ENCODE measurements around the gene RAD9A.
A peak's percentile ranks its signal among the peaks of the same experiment; 100 is the strongest.
"Not testable (repeated sequence)": the region's sequence is repeated elsewhere in the genome, so short reads cannot be mapped to it uniquely, and the experiment has no call there.

Gene RAD9A

DNA sequence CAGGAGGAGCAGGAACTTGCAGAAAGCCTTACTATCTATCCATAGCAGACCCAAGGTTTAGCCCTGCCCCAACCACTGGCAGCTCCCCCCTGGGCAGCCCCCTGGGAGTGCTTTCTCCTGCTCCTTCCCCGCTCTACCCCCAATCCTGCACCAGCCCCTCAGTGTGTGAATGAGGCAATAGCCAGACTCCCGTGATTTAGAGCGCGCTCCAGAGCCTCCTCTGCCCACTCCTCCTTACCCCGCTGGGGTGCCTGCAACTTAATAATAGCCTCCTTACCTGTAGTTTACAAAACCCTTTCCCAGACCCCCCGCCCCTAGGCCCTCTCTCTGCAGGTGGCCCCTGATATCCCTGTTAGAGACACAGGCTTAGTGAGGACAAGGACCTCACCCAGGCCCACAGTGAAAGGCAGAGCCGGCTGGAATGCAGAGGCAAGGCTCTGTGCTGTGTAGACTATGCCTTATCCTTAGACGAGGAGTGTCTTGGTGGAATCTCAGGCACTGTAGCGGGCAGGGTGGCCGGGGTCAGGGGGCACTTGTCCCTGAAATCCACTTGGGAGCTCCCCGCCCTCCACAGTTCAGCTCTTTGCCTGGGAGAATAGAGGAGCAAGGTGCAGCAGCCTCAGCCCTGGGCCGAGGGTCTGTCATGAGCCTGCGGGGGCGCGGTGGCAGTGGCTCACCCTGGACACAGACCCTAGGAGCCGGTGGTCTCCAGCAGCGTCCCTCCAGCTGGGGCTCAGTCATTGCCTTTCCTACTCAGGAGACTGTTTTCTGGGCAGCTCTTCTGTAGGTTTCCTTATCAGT, 19.4 kb downstream of the RAD9A start:
- DNase-seq: no peak

DNA sequence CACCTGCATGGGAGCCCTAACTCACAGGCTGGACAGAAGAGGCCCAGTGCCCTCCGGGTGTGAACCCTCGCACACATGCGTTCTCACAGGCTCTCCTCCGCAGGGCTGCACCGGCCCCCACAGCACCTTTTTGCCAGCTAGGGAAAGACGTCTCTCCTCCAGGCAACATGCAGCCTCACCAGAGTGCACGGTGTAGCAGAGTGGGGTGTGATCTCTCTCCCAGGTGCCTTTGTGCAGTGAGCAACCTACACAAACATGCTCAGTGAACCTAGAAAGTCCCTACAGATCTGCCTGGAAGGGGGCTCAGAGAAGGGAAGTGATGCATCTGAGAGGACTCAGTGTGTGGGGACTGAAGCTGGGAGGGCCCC, 20.0 kb downstream of the RAD9A start:
- DNase-seq: no peak

DNA sequence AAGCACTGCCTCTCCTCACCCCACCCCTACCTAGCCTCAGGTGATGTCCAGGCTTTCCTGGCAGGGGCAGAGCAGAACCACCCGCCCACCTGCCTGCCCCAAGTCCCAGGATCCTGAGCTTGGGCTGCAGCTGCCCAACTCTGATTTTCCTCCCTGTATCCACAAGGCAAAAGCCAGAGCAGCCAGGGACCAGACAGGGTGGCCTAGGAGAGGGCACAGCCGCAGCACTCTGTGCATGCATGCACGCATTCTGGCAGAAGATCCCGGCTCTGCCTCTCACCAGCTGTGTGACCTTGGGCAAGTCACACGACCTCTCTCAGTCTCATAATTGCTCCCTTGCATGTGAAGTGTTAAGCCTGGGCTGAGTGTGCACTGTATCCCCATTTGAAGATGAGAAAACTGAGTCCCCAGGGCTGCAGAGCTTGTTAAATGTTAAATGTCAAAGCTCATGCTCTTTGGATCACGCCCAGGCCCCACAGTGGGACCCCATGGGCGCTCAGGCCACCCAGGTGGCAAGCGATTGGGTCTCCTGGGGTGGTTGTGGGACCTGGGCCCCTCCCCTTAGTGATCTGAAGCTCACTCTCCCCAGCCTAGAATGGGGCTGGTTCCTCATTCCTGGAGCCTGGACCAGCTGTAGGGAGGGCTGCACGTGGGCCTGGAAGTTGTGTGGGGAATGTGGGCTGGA, 20.9 kb downstream of the RAD9A start:
- DNase-seq: no peak

DNA sequence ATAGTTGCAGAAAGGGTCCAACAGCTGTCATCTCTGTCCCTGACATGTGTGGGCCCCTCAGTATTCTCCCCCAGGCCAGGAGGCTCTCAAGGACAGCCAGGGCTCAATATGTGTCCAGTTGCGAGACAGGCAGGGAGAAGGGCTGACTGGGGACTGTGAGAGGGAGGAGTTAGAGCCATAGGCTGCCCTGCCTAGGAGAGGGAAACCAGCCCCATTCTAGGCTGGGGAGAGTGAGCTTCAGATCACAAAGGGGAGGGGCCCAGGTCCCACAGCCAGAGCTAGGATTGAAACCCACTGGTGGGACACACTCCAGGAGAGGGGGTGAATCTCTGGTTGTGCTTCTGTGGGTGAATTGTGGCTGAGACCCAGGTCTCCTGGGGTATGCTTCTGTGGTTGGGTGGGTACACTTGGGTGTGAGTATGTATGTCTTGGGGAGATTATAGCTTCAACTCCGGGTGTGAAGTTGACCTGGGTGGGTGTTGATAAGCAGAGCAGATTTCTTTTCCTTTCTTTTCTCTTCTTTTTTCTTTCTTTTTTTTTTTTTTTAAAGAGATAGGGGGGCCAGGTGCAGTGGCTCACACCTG, 21.6 kb downstream of the RAD9A start:
- DNase-seq: no peak

DNA sequence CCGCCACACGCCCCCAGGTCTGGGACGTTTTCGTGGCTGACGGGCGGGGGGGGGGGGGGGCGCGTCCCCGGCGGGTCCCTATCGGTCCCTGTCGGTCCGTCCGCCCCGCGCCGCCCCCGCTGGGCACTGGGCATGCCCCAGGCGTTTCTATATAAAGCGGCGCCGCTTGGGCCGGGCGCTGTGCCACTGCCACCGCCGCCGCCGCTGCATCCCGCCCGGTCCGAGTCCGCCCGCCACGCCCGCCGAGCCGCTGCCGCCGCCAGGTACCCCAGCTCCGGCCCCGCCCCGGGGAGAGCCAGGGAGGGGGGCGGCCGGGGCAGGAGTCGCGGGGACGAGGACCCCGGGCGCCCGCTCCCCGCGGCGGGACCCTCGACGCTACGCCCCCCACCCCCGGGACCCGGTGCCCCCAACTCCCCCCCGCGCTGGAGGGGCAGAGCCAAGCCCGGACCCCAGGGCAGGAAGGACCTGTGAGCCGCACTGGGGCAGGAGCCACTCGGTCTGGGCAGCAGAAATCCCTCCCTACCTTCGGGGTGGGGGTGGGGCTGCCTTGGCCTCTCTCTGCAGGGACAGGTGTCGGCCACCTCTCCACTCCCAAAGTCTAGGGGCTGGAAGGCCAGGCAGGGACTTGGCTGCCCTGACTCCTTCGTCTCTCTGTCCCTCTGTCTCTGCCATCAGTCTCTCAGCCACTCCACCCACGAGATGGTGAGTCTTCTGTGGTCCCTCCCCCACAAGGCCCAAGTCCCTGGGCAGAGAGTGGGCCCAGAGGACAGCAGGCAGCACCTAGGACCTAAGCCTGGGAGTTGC, 23.9 kb downstream of the RAD9A start, which contains the start of gene CARNS1:
Gene CARNS1 (plus strand): TSS at position 178 of the 804 bp plus-strand sequence. CDS start 522 bp downstream, at position 700.
- DNase-seq: no peak

DNA sequence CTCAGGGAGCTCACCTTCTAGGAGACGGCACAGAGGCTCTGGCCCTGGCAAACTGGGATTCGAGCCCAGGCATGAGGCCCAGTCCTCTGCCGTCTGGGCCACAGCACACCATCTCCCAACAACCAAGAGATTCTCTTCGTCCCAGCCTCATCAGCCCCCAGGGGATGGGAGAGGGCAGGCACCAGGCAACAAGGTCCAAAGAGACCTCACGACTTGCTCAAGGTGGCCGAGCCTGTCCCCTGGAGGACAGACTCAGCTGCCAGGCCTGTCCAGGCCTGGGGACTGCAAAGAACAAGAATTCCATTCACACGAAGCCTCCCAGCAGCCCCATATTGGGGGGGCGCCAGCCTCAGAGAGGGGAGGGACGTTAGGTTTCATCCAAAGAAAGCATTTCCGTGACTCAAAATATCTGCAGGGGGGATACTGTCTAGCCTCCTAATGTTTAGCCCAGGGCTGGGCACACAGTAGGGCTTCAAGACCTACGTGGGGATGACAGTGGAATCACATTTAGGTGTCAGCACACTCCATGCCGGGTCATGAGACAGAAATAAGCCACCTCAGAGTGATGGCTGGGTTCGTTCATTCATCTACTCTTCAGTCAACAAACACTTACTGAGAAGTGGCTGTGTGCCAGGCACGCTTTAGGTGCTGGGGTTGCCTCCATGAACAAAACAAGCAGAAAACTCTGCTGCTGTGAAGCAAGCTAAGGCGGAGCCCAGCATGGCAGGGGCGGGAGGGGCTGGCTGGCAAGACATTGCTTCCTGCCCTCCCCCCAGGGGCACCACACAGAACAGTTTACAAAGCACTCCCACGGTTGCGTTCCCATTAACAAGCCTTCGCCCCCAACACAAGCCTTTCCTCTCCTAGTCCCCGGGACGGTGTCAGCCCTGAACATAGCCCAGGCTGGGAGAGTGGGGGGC, 24.9 kb downstream of the RAD9A start:
- DNase-seq: no peak

DNA sequence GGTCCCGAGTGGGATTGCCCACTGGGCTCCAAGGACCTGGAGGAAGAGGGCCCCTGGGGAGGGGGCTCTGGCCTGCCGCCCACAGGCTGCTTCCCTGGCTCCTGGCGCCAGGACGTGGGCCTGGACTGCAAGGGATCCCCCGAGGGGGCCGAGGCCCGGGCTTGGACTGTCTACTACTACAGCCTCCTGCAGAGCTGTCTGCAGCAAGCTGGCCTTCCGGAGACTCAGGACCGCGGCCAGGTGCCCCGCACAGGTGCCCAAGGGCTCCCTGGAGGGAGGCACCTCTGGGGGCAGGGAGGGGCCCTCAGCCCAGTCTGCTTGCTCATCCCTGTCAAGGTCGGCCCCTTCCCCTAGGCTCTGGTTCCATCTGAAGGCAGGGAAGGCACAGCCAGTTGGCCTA, 25.6 kb downstream of the RAD9A start:
- no peak for DNase-seq

DNA sequence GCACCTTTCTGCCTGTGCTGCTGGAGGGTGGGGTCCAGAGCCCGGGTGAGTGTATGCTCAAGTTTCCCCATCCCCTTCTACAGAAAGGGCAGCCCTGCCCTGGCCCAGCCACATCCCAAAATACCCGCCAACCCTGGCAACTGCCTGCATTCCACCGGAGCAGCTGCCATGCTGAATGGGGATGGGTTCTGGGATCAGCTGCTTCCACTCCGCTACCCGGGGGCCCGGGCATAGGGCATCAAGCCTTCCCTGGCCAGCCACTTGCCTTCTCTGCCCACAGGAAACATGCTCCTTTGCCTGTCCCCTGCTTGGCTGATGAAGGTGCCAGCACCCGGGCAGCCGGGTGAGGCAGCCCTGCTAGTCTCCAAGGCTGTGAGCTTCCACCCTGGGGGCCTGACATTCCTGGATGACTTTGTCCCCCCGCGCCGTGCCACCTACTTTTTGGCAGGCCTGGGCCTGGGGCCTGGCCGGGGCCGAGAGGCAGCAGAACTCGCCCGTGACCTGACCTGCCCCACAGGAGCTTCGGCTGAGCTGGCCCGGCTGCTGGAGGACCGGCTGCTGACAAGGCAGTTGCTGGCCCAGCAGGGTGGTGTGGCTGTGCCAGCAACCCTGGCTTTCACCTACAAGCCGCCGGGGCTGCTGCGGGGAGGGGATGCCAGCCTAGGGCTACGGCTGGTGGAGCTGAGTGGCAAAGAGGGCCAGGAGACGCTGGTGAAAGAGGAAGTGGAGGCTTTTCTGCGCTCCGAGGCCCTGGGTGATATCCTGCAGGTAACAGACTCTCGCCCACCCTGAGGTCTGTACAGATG, 26.9 kb downstream of the RAD9A start:
- no peak for DNase-seq

DNA sequence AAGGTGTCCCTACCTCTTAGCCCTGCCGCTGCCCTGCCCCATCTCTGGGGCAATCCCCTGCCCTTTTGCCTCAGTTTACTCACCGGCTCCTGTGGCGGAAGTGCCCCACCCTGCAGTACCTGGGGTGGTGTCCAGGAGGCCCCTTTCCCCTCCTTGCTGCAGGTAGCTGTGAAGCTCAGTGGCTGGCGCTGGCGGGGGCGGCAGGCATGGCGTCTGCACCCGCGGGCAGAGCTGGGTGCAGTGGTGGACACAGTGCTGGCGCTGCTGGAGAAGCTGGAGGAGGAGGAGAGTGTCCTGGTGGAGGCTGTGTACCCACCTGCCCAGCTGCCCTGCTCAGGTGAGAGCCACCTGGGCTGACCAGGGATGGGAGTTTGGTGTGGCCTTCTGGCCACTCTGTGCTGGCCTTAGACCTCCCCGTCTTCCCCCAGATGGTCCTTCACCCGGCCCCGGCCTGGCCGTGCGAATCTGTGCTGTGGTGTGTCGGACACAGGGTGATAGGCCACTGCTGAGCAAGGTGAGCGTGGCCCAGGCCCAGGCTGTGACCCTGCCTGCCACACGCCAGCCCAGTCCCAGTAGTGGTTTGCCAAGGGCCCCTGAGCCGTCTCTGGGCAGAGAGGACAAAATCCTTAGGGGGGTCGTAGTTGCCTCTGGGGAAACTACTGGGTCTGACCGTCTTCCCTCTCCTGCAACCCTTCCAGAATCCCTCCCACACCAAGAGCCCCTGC, 27.7 kb downstream of the RAD9A start:
- DNase-seq: no peak

DNA sequence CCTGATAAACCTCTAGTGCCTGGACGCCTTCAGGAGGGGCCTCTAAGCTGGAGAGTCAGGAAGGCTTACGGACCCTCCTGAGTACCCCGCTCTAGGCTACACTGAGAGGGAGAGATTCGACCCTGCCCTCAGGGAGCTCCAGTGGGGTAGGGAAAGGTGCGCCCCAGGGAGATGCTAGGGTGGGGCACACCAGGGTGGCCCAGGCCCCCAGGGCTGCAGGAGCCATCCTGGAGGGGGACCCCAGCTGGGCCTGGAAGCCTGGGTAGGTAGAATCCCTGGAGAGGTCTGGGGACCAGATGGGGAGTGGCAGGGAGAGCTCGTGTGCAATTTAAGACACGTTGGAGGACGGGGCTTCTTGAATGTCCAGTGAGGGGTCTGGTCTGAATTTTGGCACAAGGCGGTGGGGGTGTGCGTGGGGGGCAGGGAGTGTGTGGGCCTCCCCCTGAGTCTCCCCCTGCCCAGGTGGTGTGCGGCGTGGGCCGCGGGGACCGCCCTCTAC, 28.4 kb downstream of the RAD9A start:
- DNase-seq: no peak

DNA sequence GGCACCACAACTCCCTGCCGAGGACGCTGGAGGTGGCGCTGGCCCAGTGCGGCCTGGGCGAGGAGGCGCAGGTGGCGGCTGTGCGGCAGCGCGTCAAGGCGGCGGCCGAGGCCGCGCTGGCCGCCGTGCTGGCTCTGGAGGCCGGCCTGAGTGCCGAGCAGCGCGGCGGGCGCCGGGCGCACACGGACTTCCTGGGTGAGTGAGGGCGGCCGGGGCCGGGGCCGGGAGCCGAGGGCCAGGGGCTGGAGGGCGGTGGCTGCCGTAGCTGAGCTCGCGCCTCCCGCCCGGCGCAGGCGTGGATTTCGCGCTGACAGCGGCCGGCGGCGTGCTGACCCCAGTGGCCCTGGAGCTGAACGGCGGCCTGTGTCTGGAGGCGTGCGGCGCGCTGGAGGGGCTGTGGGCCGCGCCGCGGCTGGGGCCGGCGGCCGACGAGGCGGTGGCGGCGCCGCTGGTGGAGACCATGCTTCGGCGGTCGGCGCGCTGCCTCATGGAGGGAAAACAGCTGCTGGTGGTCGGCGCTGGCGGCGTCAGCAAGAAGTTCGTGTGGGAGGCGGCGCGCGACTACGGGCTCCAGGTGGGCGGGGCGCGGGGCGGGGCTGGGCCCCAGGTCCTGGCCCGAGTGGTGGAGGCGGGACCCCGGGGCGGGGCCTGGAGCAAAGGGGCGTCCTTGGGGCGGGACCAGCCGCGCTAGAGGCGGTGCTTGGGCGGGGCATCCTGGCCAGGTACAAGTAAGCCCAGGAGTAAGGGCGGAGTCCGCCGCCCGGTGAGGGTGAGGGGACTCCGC, 29.1 kb downstream of the RAD9A start:
- DNase-seq: peak; percentile 89 to 90

DNA sequence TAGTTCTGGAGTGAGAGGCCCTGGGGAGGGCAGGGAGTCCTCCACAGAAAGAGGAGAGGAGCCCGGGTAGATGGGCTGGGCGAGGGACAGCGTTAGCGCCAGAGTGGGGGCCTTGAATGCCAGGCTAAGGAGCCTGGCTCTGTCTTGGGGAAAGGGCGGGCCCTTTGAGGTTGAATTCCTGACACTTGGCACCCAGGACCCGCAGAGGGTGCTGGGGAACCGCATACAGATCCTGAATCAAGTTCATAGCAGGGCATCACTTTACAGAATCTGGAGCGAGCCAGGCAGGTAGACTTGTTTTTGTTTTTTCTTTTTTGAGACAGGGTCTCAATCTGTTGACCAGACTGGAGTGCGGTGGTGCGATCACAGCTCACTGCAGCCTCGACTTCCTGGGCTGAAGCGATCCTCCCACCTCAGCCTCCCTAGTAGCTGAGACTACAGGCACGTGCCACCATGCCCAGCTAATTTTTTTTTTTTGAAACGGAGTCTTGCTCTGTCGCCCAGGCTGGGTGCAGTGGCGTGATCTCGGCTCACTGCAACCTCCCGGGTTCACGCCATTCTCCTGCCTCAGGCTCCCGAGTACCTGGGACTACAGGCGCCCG, 29.7 kb downstream of the RAD9A start:
- no peak for DNase-seq

DNA sequence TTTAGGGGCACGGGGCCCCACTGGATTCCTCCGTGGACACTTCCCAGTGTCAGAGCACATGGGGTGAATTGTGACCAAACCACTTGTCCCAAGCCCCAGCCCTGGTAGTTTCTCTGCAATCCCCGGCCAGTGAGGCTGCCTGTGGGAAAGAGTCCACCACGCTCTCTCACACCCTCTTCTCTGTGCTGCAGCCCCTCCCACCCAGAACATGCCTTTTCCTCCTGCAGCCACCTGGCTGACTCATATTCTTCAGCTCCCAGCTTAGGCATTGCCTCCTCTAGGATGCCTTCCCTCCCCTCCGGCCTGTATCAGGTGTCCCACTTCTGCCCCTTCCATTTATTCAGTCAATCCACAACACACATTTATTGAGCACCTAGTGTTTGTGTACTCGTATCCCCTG, 31.1 kb downstream of the RAD9A start:
- DNase-seq: no peak

DNA sequence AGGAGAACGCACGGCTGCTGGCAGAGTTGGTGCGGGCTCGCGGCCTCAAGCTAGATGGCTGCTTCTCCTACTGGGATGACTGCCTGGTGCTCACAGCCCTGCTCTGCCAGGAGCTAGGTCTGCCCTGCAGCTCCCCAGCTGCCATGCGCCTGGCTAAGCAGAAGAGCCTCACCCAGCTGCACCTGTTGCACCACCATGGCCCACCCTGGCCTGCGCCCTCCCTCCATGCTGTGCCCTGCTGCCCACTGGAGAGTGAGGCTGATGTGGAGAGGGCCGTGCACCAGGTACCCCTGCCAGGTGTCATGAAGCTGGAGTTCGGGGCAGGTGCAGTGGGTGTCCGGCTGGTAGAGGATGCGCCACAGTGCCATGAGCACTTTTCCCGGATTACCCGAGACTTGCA, 31.7 kb downstream of the RAD9A start:
- no peak for DNase-seq

DNA sequence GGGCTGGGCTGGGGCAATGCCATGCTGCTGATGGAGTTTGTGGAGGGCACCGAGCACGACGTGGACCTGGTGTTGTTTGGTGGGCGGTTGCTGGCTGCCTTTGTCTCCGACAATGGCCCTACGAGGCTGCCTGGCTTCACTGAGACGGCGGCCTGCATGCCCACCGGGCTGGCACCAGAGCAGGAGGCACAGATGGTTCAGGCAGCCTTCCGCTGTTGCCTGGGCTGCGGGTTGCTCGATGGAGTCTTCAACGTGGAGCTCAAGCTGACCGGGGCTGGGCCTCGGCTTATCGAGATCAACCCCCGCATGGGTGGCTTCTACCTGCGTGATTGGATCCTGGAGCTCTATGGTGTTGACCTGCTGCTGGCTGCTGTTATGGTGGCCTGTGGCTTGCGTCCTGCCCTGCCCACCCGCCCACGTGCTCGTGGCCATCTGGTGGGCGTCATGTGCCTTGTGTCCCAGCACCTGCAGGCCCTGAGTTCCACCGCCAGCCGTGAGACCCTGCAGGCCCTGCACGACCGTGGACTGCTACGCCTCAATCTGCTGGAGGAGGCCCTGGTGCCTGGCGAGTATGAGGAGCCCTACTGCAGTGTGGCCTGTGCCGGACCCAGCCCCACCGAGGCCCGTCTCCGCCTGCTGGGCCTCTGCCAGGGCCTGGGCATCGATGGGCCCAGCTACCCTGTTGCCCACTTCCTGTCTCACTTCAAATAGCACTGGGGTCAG, 32.3 kb downstream of the RAD9A start:
- DNase-seq: no peak

DNA sequence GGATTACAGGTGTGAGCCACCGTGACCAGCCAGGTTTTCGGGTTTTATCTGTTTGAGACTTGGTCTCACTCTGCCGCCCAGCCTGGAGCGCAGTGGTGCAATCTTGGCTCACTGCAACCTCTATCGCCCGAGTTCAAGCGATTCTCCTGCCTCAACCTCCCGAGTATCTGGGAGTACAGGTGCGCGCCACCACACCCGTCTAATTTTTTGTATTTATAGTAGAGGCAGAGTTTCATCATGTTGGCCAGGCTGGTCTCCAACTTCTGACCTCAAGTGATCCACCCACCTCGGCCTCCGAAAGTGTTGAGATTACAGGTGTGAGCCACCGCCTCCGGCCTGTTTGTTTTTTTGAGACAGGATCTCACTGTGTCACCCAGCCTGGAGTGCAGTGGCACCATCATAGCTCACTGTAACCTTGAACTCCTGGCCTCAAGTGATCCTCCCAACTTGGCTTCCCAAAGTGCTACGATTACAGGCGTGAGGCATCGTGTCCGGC, 35.6 kb downstream of the RAD9A start:
- DNase-seq: not testable (repeated sequence)

DNA sequence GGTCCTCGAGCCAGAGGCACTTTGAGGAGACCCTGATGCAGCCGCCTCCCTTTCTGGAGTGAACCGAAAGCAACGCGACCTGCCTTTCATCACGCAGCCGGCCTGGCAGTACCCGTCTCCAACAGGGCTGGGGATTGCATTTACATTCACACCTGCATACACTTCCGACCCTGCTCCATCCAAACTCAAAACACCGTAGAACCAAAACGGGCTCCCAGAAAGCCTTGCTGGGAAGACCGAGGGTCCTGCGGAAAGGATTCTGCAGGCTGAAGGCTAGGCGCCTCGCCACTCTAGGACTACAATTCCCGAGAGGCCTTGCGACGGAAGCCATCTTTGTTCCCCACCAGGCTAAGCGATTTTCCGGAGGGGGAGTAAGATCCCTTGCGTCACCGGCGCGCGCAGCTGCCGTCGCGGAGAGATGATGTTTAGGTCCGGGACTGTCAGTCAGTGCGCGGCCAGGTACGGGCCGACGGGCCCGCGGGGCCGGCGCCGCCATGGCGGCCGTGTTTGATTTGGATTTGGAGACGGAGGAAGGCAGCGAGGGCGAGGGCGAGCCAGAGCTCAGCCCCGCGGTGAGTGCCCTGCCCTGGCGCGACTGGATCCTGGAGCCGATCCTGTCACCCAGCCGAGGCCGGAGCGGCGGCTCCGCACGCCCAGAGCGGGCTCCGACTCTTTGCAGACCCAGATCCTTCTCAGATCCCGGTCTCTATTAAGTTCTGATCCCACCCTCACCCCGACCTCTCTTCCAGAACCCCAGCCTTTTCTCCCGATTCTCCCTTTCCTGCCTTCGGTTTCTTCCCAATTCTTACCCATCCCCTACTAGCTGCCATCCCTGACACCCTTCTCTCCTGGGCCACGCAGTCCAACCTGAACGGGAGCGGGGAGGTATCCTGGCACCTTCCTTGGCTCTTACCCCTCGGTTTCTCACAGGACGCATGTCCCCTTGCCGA, 36.5 kb downstream of the RAD9A start, which contains the start of gene RPS6KB2:
Gene RPS6KB2 (plus strand): TSS at position 443 of the 950 bp plus-strand sequence. CDS start 52 bp downstream, at position 495.
- peak; percentile 96 to 97 for DNase-seq
